Measurements from ENCODE around the gene CAMK1D. TPM values are rescaled to one million over a fixed set of nuclear protein-coding genes. Genes with fewer than 3 reads are reported as not detected.

The CAMK1D gene
- polyA plus RNA-seq, 2 of the 4 experiments (the other 2 are of a cell fraction) = 6.6 to 12.5 TPM

GRCh38 chr10:12579954-12580858 lies 230.9 kb downstream of the CAMK1D start:
- no peak for FAIRE-seq
- Histone ChIP-seq H3K9me3 (peaks cover 13% of the 10 kb centered on the region), H3K4me2 (peak overlapping the region; percentile 43), H3K4me1 (peaks cover 7% of the 10 kb centered on the region; the same call in 2 of the 3 replicates), H3K27ac (peak overlapping the region in 1 of 2 experiments; percentile 51; a peak in 3 of 6 replicates), H3K4me3 (no peak overlapping the region)
- POLR2A ChIA-PET = interaction anchor here (0.7 kb wide), 1 partner anchor 9 kb away, joined by 4 read pairs; no protein-coding TSS in a partner anchor
- DNase-seq (ENCODE audit: low read depth in 1 of 2, low spot score in 1 of 2) = peak; percentile 18 to 59
- CTCF ChIA-PET = interaction anchor here (1.0 to 2.3 kb wide), 4 partner anchors 10 to 131 kb away, joined by 3 to 15 read pairs (median 4); no protein-coding TSS in a partner anchor
- TF ChIP-seq ZC3H11A (IDR thresholded peaks at IDR 0.05) = no peak
- TF ChIP-seq HMGXB4 (CRISPR knock-in tag; IDR thresholded peaks at IDR 0.05; ENCODE audit: borderline replicate concordance) = no peak
- TF ChIP-seq KDM5A (IDR thresholded peaks at IDR 0.05) = no peak
- TF ChIP-seq HOXA7 (CRISPR knock-in tag; IDR thresholded peaks at IDR 0.05) = no peak
- TF ChIP-seq POLR2A (IDR thresholded peaks at IDR 0.05; ENCODE audit: low read length) = no peak
- no peak for TF ChIP-seq USF2 (IDR thresholded peaks at IDR 0.05)
- TF ChIP-seq RFX5 (IDR thresholded peaks at IDR 0.05) = no peak
- no peak for TF ChIP-seq CBX2 (IDR thresholded peaks at IDR 0.05; ENCODE audit: borderline replicate concordance, low read depth)
- TF ChIP-seq MYC (IDR thresholded peaks at IDR 0.05; ENCODE audit: borderline replicate concordance, low read length) = no peak
- TF ChIP-seq NFE2L2 (conservative IDR thresholded peaks at IDR 0.05; ENCODE audit: low read length) = no peak
- TF ChIP-seq, protein P1, sequence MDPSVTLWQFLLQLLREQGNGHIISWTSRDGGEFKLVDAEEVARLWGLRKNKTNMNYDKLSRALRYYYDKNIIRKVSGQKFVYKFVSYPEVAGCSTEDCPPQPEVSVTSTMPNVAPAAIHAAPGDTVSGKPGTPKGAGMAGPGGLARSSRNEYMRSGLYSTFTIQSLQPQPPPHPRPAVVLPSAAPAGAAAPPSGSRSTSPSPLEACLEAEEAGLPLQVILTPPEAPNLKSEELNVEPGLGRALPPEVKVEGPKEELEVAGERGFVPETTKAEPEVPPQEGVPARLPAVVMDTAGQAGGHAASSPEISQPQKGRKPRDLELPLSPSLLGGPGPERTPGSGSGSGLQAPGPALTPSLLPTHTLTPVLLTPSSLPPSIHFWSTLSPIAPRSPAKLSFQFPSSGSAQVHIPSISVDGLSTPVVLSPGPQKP (IDR thresholded peaks at IDR 0.05; ENCODE audit: low read depth, low read length) = no peak
- TF ChIP-seq EHMT2 (IDR thresholded peaks at IDR 0.05; ENCODE audit: low read depth) = no peak
- no peak for TF ChIP-seq MAFK (IDR thresholded peaks at IDR 0.05; ENCODE audit: partially characterized antibody)
- TF ChIP-seq RNF2 (IDR thresholded peaks at IDR 0.05; ENCODE audit: borderline replicate concordance, low read depth) = no peak
- 38% methylated on average over 7 of the region's 7 CpGs for WGBS (ENCODE audit: missing lambda C conversion rate)
- peak; percentile 59 to 70 for ATAC-seq

GRCh38 chr10:12583891-12584595 lies 234.7 kb downstream of the CAMK1D start:
- ATAC-seq (no peak), DNase-seq (ENCODE audit: low read depth in 1 of 2, low spot score in 1 of 2) (no peak), FAIRE-seq (peak; percentile 43)
- Histone ChIP-seq H3K9me3 (no peaks in the 10 kb centered on the region), H3K27ac (no peak overlapping the region), H3K4me1 (peaks cover 7% of the 10 kb centered on the region; the same call in 2 of the 3 replicates), H3K4me3 (no peak overlapping the region), H3K4me2 (no peak overlapping the region)
- POLR2A ChIA-PET = no interaction called here
- 93% methylated on average over 5 of the region's 5 CpGs for WGBS (ENCODE audit: missing lambda C conversion rate)
- TF ChIP-seq SMC3 (IDR thresholded peaks at IDR 0.05) (no peak), PBX3 (IDR thresholded peaks at IDR 0.05) (no peak), BCL3 (IDR thresholded peaks at IDR 0.05) (no peak), HDAC2 (IDR thresholded peaks at IDR 0.05) (no peak), RAD21 (conservative IDR thresholded peaks at IDR 0.05 in 1 of 2, IDR thresholded peaks at IDR 0.05 in 1 of 2) (no peak), JUN (IDR thresholded peaks at IDR 0.05) (no peak), RCOR1 (IDR thresholded peaks at IDR 0.05; ENCODE audit: low read depth, low read length) (no peak), CBX2 (IDR thresholded peaks at IDR 0.05; ENCODE audit: borderline replicate concordance, low read depth) (no peak)
- TF ChIP-seq, protein P2, sequence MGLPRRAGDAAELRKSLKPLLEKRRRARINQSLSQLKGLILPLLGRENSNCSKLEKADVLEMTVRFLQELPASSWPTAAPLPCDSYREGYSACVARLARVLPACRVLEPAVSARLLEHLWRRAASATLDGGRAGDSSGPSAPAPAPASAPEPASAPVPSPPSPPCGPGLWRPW (IDR thresholded peaks at IDR 0.05) = no peak
- CTCF ChIA-PET = interaction anchor here (0.6 to 1.4 kb wide), 3 partner anchors 127 to 320 kb away, joined by 3 to 4 read pairs (median 3); no protein-coding TSS in a partner anchor
